Natural killer cell (primary cell): ENCODE results near the gene PDZD8. TPM values are rescaled to one million over a fixed set of nuclear protein-coding genes. Genes with fewer than 3 reads are reported as not detected.

Experiments
- ATAC-seq, 3 donors: fragments of 150-1000 bp in 2 of 3; fragments of 200-7000 bp in 1 of 3; cut with Tn5 transposase; 1 replicate in 1 of 3; 2 replicates in 2 of 3; pipeline ENCODE4 v1.10.0; 2021; ENCODE audit warnings: mild to moderate bottlenecking in 2 of 3, moderate library complexity in 2 of 3
- DNase-seq, 2 donors: peaks; one replicate each; pipeline versions ENCODE4 v3.0.0 to v3.0.0-alpha.2; 2013 to 2021; ENCODE audit warnings: mixed read lengths in 1 of 2
- H3K27ac ChIP-seq: one replicate; pipeline ENCODE4 v1.5.1; 2013; ENCODE audit warnings: mild to moderate bottlenecking, low read length
- H3K27me3 ChIP-seq: one replicate; pipeline ENCODE4 v1.6.1; 2013; ENCODE audit warnings: low read length; ENCODE audit not compliant: control insufficient read depth, insufficient read depth
- H3K36me3 ChIP-seq: one replicate; pipeline ENCODE4 v1.6.1; 2013; ENCODE audit warnings: low read length; ENCODE audit not compliant: control insufficient read depth, insufficient read depth
- H3K4me1 ChIP-seq: one replicate; pipeline ENCODE4 v1.6.1; 2013; ENCODE audit warnings: low read length; ENCODE audit not compliant: control insufficient read depth, insufficient read depth
- H3K4me3 ChIP-seq: one replicate; pipeline ENCODE4 v1.5.1; 2013; ENCODE audit warnings: low read length
- H3K9me3 ChIP-seq: one replicate; pipeline ENCODE4 v1.6.1; 2013; ENCODE audit warnings: low read length; ENCODE audit not compliant: control insufficient read depth, insufficient read depth
- H3K27ac Mint-ChIP-seq, 2 donors: one replicate each; pipeline ENCODE4 v1.8.0; 2022; ENCODE audit warnings: mild to moderate bottlenecking in 2 of 2, mixed read lengths in 2 of 2, moderate library complexity in 1 of 2
- H3K27me3 Mint-ChIP-seq, 2 donors: one replicate each; pipeline ENCODE4 v1.8.0; 2022; ENCODE audit warnings: low read depth in 2 of 2, mixed read lengths in 2 of 2
- H3K36me3 Mint-ChIP-seq: one replicate; pipeline ENCODE4 v1.8.0; 2022; ENCODE audit warnings: mixed read lengths
- H3K4me1 Mint-ChIP-seq, 2 donors: one replicate each; pipeline ENCODE4 v1.8.0; 2022; ENCODE audit warnings: mixed read lengths in 2 of 2
- H3K4me3 Mint-ChIP-seq: one replicate; pipeline ENCODE4 v1.8.0; 2022; ENCODE audit warnings: mild to moderate bottlenecking, moderate library complexity, mixed read lengths
- H3K9me3 Mint-ChIP-seq, 2 donors: one replicate each; pipeline ENCODE4 v1.8.0; 2022; ENCODE audit warnings: mixed read lengths in 2 of 2
- CTCF ChIP-seq: fragments of 200-600 bp; IDR thresholded peaks from one replicate; pipeline ENCODE4 v1.8.0; 2022; ENCODE audit warnings: antibody characterized with exemption
- WGBS: methylation state at CpG from one replicate; pipeline ENCODE4 v1.1.7; 2013; ENCODE audit warnings: missing lambda C conversion rate; ENCODE audit not compliant: insufficient coverage; 5-methylcytosine and 5-hydroxymethylcytosine counted together
- intact Hi-C: fragments of 100-400 bp; cut with micrococcal nuclease; formaldehyde crosslinking; loops from one replicate; pipeline ENCODE4 v1.14.2; 2022
- total RNA-seq, 4 donors: library from RNA; stranded (reverse); fragments of 120-200 nt in 1 of 4; gene quantifications; one replicate each; pipeline versions ENCODE4 v1.2.3 to v1.2.4, GENCODE V29; 2013 to 2022

PDZD8 gene
- total RNA-seq, 3 donors from 2014 or later (not counting 1 experiment from before 2014, with no cell fraction given): 44.5 to 64.3 (median 51.8) TPM

DNA sequence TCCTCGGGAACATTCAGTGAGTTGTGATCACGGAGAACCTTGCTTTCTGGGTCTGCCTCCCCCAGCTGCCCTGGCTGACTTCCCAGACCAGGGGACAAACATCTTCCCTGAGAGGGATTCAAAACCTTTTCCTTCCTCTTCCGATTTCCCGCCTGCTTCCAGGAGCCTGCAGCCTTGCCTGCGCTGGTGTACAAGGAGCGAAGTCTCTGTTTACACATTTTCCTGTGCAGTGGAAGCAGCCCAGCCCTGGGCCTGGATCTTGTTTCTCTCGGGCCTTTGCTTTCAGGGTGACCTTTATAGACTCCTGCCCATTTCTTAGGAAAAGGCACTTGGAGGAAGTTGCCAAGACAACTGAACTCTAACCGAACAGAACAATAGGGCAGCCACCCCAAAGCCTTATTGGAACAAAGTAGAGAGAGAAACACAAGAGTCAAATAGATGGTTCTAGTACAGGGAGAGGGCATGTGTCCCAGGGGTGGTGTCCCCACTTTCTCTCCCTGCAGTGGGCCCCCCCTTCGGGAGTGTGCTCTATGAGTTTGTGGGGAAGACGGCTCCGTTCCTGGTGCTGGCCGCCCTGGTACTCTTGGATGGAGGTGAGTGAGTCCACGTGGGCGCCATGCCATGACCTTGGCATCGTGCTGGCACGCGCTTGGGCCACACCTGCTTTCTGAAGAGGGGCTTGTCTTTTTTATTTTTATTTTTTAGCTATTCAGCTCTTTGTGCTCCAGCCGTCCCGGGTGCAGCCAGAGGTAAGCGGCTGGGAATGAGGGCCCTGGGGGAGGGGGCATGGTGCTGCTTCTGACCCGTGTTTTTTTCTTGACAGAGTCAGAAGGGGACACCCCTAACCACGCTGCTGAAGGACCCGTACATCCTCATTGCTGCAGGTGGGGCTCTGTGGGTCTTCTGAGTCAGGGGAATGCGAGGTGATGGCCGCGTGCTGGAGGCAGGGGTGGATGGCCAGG is 120.2 kb downstream of the PDZD8 start:
- Mint-ChIP-seq H3K27me3 (peaks cover 13 to 26% of the 10 kb centered on the region in 2 donors), H3K4me1 (peaks cover 3 to 9% of the 10 kb centered on the region in 2 donors), H3K27ac (no peak overlapping the region), H3K4me3 (no peak overlapping the region), H3K36me3 (no peaks in the 10 kb centered on the region), H3K9me3 (no peaks in the 10 kb centered on the region)
- no peak for TF ChIP-seq CTCF
- DNase-seq (no peak), ATAC-seq (no peak)
- H3K9me3 ChIP-seq: no peaks in the 10 kb centered on the region
- intact Hi-C loops: no loop called here
- no peaks in the 10 kb centered on the region for H3K36me3 ChIP-seq
- 85% methylated on average over 26 of the region's 26 CpGs for WGBS
- no peak overlapping the region for H3K4me3 ChIP-seq
- no peak overlapping the region for H3K27ac ChIP-seq
- no peaks in the 10 kb centered on the region for H3K27me3 ChIP-seq
- no peaks in the 10 kb centered on the region for H3K4me1 ChIP-seq

- peaks cover 6 to 20% of the 10 kb centered on the region in 2 donors for H3K27me3 Mint-ChIP-seq
- no peak for ATAC-seq
- Histone ChIP-seq H3K4me3 (no peak overlapping the region), H3K27me3 (no peaks in the 10 kb centered on the region), H3K27ac (no peak overlapping the region), H3K36me3 (no peaks in the 10 kb centered on the region), H3K4me1 (no peaks in the 10 kb centered on the region), H3K9me3 (no peaks in the 10 kb centered on the region)
- intact Hi-C loops: no loop called here
- H3K4me1 Mint-ChIP-seq: peaks cover 0 to 8% of the 10 kb centered on the region in 2 donors
- H3K9me3 Mint-ChIP-seq: no peaks in the 10 kb centered on the region
- H3K27ac Mint-ChIP-seq: no peak overlapping the region
- TF ChIP-seq CTCF: no peak
- no peaks in the 10 kb centered on the region for H3K36me3 Mint-ChIP-seq
- no peak overlapping the region for H3K4me3 Mint-ChIP-seq
- DNase-seq: no peak
- 80% methylated on average over 9 of the region's 9 CpGs for WGBS
Observed at GRCh38 chr10:117254338-117254737, 120.9 kb downstream of the PDZD8 start.

GRCh38 chr10:117253908-117254307 is 121.3 kb downstream of the PDZD8 start:
- Histone ChIP-seq H3K4me3 (no peak overlapping the region), H3K27ac (no peak overlapping the region), H3K27me3 (no peaks in the 10 kb centered on the region), H3K9me3 (no peaks in the 10 kb centered on the region), H3K36me3 (no peaks in the 10 kb centered on the region), H3K4me1 (no peaks in the 10 kb centered on the region)
- peaks cover 3 to 11% of the 10 kb centered on the region in 2 donors for H3K4me1 Mint-ChIP-seq
- intact Hi-C loops: no loop called here
- H3K36me3 Mint-ChIP-seq: no peaks in the 10 kb centered on the region
- no peak for TF ChIP-seq CTCF
- DNase-seq (no peak), ATAC-seq (no peak)
- WGBS: 85% methylated on average over 9 of the region's 9 CpGs
- peaks cover 7 to 20% of the 10 kb centered on the region in 2 donors for H3K27me3 Mint-ChIP-seq
- H3K9me3 Mint-ChIP-seq: no peaks in the 10 kb centered on the region
- no peak overlapping the region for H3K4me3 Mint-ChIP-seq
- H3K27ac Mint-ChIP-seq: no peak overlapping the region
